Cerebellar nuclear complex (tissue), 1 donor: ENCODE measurements around the gene PVALEF.
A peak's percentile ranks its signal among the peaks of the same experiment; 100 is the strongest.

ENCODE experiments used
- DNase-seq, 2 experiments: peaks; one replicate each; lab custom pipeline; 2025; lab: John Stamatoyannopoulos, UW

Gene PVALEF

DNA sequence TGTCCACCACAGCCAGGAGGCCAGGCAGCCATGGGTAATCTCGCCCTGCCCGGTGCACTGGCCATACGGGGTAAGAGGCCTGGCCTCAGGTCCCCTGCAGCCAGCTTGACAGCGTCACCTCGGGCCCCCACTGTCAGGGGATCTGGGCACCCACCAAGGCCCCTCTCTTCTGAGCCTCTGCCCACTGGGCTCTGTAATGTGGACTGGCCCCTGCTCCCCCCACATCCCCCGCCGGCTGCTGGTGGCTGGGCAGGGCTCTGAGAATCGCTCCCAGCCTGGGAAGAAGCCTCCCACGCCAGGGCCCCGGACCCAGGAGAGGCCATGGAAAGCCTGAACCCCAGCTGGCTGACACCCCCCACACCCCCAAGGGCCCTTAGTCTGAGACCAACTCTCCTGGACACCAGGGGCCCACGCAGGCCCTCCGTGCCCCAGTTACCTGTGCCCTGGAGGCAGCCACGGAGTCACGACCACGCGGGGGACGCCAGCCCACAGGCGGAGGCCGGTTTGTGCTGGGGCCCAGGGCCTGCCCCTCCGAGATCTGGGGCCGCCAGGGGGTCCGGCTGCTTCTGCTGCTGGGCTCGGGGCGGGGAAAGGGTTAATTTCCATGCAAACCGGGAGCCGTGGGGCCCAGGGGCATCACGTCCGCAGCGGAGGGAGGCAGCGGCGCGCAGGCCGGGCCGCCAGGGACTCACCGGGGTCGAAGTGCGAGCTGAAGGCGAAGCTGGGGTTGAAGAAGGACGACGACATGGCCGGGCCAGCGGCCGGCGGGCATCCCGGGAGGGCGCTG, at the start of gene PVALEF:
TSS of gene PVALEF (plus strand) at position 262 of the 787 bp plus-strand sequence. CDS start 15,720 bp downstream, outside the sequence.
- DNase-seq: no peak

DNA sequence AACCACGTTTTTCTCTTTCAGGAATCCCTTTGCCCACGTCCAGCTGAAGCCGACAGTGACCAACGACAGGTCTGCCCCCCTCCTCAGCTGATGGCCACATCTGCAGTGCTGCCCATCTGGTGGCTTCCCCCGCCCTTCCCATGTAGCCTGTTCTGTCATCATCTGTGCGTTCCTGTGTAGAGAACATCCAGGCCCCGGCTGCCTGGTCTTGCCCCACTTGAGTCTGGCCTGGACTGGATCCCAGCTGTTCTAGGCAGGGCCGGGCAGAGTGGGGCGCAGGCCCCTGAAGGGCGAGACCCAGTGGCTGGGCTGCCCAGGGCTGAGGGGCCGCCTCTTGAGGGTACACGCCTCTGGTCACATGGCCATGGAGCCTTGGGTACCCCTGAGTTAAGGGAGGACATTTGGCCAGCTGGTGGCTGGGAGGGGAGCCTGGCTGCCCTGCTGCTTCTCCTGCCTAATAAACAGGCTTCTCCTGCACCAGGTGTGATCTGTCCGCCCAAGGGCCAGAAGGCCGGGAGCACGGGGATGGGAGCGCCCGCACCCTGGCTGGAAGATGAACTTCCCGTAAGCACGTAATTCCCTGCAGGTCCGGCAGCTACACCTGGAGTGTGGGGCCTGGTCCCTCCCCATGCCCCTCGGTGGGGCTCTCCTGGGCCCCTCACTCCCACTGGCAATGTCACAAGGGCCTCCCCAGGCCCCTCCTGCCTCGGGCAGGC, 49.4 kb upstream of the PVALEF start:
- DNase-seq: no peak

DNA sequence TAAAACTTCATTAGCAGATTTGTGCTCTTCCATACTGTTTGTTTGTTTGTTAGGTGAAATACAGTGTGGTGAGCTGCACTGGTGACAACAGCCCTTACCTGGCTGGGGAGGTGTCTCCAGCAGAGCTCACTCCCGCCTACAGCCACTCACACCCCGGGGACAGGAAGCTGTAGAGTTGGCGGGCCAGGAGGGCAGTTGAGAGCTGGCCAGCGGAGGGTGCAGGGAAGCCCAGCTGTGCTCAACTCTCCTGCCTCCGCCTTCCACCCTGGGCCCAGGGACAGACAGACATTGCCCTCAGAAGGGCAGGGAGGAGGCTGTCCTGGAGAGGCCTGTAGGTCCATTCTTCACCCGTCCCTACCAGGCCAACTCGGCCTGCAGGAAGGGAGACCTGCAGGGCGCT, 48.6 kb upstream of the PVALEF start:
- DNase-seq: no peak

DNA sequence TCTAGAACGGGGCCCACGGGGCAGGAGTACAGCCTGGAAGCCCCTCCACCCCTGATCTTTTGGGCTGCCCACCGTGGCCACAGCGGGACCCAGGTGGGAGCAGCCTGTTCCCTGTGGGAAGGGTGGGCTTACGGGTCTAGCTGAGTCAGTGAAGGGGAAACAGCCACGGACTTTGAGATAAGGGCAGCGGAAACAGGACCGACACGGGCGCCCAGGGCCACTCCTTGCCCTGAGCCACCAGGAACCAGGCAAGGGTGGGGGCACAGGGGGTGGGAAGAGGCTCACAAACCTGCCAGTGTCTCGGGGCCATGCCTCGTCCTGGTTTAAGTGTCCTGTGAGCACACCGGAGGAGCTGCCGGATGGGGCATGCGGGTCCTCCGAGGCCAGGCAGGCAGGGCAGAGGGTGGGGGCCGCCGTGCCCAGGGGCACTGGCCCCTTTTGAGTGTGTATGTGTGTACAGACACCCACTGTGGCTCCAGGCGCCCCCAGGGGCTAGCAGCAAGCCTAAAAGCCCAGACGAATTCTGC, 47.6 kb upstream of the PVALEF start:
- no peak for DNase-seq

DNA sequence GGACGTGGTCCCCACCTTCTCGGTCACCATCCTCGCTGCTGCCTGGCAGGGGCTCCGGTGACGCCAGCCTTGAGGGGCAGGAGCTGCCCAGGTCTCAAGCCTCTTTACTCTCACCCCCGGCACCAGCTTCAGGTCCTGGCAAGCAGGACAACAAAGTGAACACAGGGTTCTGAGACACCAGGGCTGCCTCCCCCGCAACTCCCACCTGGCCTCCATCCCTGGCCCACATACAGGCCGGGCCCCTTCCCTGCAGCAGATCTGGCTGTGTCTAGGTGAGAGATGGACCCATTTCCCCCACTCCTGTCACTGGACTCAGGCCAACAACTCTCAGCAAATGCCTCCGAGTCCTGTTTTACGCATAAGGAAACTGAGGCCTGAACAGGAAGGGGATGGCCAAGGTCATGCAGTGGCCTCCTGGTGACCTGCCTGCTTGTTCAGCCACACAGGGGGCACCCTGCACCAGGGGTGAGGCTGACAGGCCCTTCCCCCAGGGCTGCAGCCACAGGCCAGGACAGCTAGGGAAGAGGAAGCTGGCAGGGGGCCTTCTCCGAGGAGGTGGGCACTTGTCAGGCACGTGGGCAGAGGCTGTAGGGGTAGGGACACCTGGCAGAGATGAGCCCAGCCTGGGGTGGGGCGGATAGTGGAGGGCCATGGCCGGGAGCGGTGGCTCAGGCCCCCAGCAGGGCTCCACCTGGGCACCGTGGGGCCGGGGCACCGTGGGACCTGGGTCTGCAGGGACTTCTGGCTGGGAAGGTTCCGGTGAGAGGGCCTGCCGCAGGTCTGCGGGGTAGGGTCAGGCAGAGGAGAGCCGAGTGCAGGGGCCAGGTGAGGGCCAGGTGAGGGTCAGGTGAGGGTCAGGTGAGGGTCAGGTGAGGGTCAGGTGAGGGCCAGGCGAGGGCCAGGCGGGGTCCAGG, 46.7 kb upstream of the PVALEF start:
- no peak for DNase-seq

DNA sequence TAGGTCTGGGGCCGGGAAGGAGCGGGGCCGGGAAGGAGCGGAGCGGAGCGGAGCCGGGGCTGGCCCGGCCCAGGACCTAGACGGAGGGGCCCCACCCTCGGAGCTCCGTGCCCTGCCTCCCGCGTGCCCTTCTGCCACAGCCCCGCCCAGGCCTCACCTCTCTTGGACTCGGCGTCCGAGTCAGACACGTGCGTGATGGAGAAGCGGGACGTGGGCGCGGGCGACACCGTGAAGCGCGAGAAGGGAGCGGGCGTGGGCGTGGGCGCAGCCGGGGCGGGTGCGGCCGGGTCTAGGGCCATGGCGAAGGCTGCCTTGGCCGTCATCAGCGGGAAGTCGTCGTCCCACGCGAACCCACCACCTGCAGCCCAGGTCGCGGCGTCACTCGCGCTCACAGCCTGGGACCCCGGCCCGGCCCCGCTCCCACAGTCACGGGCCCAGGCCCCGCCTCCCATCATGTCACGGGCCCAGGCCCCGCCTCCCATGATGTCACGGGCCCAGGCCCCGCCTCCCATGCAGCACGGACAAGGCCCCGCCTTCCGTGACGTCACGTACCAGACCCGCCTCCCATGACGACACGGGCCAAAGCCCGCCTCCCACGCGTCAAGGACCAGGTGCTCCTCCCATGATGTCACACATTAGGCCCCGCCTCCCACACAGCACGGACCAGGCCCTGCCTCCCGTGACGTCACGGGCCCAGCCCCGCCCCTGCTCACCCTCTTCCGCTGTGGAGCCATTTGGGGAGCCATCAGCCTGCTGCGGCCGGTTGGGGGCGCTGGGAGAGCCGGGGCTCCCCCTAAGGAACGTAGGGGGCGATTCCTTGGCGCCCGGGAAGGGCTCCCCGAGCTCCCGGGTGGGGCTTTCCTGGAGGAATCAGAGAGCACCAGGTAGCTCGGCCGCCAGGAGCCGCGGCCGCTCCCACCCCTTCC, 45.8 kb upstream of the PVALEF start:
- no peak for DNase-seq

DNA sequence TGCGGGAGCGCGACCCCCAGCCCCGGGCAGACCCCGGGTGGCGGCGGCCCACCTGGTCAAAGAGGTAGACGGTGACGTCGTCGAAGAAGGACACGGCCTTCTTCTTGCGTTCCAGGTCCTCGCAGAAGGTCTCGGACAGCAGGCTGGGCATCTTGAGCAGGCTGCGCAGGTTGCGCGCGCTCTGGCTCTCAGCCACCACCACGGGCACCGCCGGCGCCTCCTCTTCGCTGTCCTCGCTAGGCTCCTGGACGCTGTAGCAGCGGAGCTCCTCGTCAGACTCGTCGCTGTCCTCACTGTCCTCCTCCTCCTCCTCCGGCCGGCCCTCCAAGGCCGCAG, 45.2 kb upstream of the PVALEF start:
- no peak for DNase-seq

DNA sequence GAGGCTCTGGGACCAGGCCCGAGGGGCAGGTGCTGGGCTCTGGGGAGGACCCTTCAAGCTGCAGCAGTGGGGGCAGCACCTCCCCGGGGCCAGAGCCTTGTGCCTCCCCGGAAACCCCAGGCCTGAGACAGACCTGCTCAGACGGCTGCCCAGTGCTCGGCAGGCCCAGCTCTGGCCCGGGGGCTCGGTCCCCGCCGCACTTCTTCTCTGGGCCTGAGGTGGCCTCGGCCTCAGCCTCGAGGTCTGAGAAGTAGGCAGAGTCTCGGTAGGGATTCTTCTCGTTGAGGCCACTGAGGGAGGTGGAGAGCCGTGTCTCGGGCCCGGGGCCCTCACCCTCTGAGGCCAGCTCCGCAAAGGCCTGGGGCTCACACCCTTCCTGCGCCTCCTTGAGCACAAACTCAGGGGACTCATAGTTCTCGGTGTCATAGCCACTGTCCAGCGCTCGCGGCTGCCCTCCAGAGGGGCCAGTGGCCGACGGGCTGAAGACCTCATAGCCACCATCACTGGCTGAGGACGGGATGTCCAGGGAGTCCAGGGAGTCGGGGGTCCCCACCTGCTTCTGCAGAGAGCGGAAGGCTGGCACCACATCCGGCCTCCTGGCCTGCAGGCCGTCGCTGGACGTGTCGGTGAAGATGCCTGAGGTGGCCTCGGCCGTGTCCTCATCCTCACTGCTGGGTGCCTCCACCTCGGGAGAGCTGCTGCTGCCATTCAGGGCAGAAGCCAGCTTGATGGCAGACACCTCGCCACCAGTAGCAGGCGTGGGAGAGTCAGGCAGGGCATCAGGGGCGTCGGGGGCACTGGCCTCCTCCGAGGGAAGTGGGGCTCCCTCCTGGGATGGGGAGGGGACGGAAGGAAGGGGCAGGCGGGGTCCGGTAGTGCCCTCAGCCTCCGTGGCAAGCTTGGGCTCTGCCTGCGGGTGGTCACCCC, 44.3 kb upstream of the PVALEF start:
- no peak for DNase-seq

DNA sequence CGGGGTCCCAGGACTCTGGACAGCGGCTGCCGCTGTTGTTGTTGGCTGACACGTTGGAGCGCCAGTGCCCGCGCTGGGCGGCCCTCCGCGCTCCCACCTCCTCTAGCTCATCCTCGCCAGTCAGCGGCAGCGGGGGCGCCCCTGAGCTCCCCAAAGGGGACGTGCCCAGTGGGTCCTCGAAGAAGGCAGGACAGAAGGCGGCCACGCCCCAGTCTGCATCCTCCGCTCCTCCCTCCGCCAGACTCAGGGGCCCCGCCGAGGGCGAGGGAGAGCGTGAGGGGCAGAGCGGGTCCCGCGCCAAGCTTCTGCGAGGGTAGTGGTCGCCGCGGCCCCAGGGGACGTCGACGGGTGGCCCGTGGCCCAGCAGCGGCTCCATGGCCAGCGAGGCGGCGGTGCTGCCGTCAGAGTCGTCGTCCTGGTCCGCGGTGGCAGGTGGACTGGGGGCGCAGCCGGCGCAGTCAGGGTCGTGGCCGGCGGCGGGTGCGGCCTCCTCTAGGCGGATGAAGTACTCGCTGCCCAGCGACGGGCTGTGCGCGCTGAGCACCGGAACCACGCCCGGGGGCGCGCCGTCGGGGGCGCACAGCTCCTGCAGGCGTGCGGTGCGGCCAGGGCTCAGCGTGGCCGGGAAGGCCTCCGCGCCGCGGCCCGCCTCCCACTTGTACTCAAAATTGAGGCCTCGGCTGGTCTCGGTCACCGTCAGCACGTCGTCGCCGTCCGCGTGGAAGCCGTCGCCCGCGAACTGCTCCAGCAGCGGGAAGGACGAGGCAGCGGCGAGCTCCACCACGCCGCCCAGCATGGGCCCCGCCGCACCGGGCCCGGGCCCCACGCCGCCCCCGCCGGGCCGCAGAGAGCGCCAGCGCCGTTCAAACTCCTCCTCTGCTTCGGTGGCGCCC, 43.2 kb upstream of the PVALEF start:
- no peak for DNase-seq

DNA sequence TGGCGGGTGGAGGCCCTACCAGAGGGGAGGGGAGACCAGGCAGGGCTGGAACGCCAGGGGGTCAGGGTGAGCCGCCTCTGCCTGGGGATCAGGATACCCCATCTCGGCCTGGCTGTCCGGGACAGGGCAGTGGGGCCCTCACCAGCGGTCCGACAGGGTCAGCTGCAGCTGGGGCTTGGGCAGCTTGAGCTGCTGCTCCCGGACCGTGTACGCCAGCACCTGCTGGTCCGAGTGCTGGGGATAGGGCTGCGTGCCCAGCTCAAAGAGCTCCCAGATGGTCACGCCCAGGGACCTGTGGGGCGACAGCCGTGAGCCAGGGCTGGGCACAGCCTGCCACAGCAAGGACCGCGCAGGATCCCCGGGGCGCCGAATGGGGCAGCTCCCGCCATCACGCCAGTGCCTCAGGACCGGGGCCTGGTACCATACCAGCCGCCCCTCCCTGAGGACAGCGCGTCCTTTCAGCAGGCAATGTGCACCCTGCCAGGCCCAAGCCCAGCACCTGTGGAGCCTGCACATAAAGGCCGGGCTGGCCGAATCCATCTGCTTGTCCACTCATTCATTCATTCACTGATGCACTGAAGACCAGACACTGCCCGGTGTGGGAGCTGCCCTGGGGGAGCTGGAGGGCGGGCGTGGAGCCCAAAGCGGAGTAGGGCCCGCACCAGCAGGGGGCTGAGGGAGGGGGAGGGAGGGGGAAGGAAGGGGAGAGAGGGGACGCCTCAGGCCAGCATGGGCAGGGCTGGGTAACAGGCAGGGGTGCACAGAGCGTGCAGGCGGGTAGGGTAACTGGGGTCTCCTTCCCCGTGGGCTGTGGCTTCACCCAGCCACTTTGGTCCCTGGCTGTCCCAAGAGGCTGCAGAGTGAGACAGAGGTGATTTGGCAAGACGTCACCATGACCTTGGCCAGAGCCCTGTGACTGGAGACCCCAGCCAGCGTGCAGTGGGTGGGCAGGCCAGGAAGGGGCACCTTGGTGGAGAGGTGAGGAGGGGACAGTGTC, 42.0 kb upstream of the PVALEF start:
- peak in 1 of 2 experiments; percentile 41 for DNase-seq

DNA sequence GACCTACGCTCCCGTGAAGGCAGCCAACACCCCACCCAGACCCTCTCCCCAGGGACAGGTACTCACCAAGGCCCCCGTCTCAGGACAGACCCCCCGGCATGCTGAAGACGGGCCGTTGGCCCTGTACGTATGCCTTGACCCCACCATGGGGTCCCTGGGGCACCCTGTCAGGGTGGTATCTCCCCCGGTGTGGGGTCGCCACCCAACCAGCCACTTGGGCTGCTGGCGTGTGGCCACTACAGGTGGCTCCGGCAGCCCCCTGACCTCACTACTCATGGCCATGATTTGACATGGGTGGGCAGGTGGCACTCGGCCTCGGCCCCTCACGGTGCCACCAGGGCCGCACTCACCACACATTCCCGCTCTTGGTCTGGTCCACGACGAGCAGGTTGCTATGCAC, 40.9 kb upstream of the PVALEF start:
- no peak for DNase-seq

DNA sequence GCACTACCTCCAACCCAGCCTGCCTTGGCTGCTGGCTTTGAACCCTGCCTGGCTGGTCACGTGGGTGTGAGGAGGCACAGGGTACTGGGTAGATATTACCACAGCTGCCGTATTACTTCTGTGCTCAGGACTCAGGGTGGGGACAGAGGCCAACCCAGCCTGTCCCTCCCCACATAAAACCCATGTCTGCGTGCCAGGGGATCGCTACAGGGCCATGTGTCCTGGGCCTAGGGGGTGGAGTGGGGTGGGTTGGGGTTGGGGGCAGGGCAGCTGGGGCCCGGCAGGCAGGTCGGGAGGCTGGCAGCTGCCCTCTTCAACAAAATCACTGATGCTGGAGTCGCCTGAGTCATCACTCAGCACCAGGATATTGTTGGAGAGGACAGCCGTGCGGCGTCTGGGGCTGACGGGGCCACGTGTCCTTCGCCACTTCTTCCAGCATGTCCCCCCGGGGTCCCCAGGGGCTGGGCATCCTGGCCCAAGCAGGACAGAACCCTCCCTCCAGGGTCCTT, 39.7 kb upstream of the PVALEF start:
- DNase-seq: no peak

DNA sequence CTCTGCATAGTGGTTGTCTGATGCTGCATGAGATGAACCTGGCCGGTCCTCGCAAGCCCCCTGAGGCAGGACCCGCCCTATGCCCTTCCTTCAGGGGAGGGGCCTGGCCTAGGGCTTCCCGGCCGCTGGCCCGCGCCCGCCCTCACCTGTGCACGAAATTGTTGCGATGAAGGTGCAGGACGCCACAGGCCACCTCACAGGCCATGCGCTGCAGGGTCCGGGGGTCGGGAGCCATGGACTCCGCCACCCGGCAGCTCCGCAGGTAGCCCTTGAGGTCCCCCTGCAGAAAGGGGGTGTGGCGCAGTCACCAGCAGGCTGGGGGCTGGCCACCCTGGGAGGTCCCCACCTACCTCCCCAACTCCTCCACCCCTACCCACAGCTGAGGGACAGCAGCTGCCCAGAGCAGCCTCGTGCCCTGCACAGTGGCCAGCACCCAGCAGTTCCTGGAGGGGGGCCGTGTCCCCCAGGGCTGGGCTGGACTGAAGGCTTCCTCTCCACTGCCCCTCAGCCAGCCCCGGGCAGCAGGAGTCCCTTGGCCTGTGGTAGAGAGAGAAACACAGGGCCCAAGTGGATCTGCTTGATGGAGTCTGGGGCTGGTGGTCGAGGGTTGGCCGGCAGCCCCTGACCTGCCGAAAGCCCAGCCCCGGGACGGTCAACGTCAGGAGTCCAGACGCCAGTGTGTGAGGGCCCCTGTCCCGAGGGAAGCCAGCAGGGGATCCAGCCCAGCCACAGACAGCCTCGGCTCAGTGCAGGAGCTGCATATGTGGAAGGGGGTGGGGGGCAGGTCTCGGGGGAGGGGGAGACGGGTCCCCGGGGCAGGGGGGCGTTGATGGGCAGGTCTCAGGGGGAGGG, 38.8 kb upstream of the PVALEF start:
- DNase-seq: no peak

DNA sequence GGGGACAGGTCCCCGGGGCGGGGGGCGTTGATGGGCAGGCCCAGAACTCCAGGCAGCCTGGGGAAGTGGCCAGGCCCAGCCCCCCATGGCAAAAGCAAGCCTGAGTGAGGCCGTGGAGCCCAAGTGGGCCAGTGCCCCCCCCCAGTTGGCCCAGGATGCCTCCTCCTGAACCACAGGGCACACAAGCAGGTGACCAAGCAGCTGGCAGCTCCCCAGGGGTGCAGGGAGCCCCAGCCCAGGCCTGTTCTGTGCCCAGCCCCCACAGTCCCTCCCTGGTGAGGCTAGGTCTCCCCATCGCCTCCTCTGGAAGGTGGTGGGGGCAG, 38.2 kb upstream of the PVALEF start:
- DNase-seq: no peak

DNA sequence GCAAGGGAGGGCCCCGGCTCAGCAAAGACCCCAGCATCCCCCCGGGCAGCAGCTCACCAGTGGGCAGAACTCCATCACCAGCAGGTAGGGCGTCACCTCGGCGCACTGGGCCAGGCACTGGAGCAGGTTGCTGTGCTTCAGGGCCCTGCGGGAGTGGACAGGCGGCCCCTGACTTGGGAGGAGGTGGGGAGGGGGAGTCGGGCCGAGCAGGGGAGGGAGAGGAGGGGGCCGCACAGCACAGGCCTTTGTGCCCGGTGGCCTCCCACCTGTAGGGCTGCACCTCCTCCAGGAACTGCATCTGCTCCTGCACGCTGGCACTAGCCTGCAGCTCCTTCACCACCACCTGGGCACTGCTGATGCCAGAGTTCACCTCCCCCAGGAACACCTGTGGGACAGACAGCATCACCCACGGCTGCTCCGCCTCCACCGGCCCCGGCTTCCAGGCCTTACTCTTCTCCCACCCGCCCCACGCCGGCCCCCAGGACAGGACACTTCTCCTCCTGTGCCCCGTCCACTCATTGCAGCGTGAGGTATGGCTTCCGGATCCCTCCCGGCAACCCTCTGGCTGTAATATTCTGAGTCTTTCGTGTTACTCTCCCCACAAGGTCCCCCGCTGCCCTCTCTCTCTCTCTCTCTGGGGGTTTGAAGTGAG, 37.7 kb upstream of the PVALEF start:
- no peak for DNase-seq

DNA sequence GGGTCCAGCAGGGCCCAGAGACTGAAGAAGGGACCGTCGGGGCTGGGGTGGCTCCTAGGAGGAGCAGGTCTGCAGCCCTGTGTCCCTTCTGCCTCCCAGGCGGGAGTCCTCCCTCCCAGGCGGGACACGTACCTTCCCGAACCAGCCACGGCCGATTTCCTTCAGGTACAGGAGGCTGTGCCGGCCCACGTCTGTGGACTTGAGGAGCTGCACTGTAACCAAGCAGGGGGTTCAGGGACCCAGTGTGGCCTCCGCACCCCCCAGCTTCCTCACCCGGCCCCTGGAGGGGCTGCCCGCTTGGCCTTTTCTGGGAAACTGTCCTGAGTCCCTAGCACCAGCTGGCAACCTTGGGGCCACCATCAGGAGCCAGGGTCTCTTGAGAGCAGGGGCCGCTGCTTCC, 37.0 kb upstream of the PVALEF start:
- no peak for DNase-seq
